AG08396 (cell line): ENCODE data around the gene GABRB2.
"Not testable (repeated sequence)": the region's sequence is repeated elsewhere in the genome, so short reads cannot be mapped to it uniquely, and the experiment has no call there.

Source experiments
- DNase-seq: peaks from one replicate; pipeline ENCODE4 v3.0.0; 2012; ENCODE audit warnings: low spot score, mixed read lengths

Gene GABRB2

GRCh38 chr5:161299053-161299452 lies 247.5 kb downstream of the GABRB2 start:
- no peak for DNase-seq

DNA sequence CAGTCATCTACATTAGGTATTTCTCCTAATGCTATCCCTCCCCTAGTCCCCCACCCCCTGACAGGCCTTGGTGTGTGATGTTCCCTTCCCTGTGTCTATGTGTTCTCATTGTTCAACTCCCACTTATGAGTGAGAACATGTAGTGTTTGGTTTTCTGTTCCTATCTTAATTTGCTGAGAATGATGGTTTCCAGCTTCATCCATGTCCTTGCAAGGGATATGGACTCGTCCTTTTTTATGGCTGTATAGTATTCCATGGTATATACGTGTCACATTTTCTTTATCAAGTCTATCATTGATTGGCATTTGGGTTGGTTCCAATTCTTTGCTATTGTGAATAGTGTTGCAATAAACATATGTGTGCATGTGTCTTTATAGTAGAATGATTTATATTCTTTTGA lies 249.1 kb downstream of the GABRB2 start:
- DNase-seq = not testable (repeated sequence)

GRCh38 chr5:161295721-161296250 lies 250.7 kb downstream of the GABRB2 start:
- DNase-seq = no peak

GRCh38 chr5:161288071-161288470 lies 258.5 kb downstream of the GABRB2 start:
- no peak for DNase-seq

GRCh38 chr5:161287436-161287835 lies 259.1 kb downstream of the GABRB2 start:
- no peak for DNase-seq

- DNase-seq = no peak
These were observed 260.4 kb downstream of the GABRB2 start for GRCh38 chr5:161286066-161286655.

GRCh38 chr5:161284445-161284844 lies 262.1 kb downstream of the GABRB2 start:
- DNase-seq = no peak

GRCh38 chr5:161283296-161283695 lies 263.2 kb downstream of the GABRB2 start:
- DNase-seq = no peak

DNA sequence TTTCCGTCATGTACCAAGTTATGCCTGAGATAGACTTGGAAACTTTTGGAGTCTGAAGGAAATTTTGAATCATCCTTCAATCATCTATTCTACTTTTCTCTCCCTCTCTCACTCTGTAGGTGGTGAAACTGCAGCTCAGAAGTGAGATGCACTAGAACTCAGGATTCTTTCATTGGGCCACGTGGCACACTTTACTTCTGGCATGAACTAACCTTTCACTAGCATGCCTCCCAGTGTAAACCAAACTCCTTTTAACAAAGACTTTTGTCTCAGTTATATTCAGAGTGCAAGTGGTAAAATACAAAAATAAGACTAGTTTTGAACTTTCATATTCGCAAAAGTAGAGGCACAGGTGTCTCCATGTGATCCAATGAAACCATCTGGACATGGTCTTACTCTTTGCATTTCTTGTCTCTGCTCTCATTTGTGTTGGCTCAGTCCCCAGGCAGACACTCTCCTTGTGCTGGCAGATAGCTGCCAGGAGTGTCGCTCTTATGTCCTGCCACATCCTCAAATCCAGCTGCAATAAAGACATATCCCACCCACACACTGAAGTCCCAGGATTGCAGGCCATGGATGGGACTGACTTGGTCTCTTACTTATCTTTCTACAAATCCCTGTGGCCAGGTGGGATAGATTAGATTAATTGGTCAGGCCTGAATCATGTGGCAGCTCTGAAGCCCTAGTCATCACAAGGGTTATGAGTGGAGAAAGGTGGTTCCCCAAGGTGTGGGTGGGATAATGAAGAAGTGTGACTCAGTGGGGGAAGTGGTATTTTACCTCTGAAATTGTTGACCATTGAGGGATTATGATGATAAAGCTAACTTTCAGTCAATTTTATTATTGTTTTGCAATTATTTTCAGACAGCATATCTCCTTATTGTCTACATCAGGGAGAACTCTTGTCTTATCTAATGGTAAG lies 267.5 kb downstream of the GABRB2 start:
- DNase-seq = no peak

GRCh38 chr5:161277011-161277410 lies 269.5 kb downstream of the GABRB2 start:
- no peak for DNase-seq

DNA sequence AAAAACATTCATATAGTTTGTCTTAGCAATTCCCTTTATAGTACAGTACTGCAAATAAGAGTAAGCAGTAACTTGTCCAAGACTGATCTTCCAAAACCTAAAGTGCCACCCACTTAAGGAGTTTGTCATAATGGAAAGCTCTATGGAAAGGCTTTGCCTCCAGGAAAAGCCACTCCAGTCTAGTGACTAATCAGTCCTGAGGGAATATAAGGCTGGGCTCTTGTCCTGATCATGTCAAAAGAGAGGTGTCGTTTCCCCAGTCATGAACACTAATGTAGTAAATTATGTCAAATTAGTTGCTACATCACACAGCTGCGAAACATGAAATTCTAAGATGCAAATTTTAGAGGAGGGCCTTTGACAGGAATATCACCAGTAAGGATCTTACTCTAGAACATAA lies 271.6 kb downstream of the GABRB2 start:
- no peak for DNase-seq

- no peak for DNase-seq
These were observed 273.1 kb downstream of the GABRB2 start for GRCh38 chr5:161273410-161273809.

DNA sequence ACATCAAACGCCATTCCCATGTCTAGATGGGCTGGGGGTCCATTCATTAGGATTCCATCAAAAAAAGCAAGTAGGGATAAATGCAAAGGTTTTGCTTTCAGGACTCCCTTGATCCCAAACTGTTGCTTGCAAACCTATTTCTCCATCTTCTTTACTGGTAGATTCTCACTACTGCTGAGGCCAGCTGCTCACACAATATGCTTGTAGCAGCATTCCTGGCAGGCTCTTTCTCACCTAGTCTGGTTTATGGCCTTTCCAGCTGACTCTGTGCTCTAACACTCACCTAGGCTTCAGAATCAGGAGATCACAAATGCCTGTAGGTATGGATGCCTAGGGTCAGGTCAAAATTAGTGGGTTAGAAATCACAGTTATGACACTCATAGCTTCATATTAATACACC lies 274.7 kb downstream of the GABRB2 start:
- DNase-seq = no peak

- DNase-seq = no peak
These were observed 277.4 kb downstream of the GABRB2 start for GRCh38 chr5:161269125-161269524.

- no peak for DNase-seq
These were observed 279.6 kb downstream of the GABRB2 start for GRCh38 chr5:161266954-161267353.

DNA sequence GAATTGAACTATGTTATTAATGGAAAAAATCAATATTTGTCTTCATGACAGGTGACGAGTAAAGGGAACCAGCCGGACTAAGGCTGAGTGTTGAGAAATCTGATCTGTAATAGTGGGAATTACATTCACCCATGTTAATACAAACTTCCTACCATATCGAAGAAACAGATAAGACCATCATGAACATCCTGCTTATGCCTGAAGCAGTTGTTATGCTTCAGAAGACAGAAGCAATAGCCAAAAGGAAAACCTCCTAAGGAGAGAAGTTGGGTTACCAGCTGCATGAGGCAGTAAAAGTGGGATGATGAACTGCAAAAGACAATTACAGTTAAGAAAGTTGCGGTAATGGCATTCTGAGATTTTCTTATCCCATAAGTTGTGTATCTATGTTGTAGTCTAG lies 281.5 kb downstream of the GABRB2 start:
- no peak for DNase-seq

DNA sequence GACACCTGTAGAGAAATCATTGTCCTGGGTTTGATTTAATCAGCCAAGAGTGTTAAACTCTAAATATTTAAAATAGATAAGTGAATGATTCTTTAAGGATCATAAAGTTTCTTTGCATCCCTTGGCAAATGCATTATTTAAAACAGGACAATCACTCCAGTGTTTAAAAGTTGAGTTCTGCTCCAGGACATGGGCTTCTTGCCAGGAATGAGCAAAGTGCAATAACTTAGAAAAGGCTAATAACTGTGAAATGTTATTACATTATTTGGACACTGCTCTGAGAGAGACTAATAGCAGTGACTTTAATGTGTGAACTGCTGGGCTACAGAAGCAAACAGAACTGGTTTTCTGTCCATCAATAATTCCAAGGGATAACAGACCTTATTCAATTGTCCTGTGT lies 283.3 kb downstream of the GABRB2 start:
- DNase-seq = no peak

GRCh38 chr5:161261668-161262323 lies 284.7 kb downstream of the GABRB2 start:
- no peak for DNase-seq

DNA sequence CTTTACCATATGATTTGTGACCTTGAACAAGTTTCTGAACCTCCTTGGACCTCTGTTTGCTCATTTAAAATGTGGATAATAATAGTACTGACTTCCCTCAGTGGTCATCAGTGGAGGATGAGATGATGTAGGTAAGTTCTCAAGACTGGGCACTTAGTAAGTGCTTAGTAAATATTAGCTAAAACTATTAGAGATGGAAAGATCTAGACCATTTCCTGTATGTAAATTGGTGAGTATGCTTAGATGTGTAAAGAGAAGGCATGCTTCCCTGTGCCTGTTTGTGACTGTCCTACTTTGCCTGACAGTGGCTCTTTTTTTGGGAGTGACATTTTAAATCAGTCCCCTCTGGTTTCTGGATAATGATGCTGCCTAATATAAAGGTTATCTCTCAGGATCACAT lies 288.1 kb downstream of the GABRB2 start:
- no peak for DNase-seq

DNA sequence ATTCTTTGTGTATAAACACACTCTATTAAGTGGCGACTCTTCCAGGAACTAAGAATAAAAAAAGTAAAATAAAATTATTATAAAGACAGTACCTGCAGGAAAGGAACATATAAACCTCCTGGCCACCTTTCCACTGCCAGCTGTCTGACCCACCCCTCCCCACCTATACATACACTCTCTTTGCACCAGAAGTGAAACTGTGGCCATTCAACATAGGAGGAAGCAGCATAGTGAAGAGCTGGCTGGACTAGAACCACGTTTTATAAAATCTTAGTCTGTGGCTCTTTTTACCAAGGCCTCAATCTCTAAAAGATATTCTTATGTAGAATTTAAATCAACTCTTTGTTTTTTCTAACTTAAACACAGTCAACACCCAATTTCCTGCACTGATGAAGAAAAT lies 289.6 kb downstream of the GABRB2 start:
- no peak for DNase-seq

DNA sequence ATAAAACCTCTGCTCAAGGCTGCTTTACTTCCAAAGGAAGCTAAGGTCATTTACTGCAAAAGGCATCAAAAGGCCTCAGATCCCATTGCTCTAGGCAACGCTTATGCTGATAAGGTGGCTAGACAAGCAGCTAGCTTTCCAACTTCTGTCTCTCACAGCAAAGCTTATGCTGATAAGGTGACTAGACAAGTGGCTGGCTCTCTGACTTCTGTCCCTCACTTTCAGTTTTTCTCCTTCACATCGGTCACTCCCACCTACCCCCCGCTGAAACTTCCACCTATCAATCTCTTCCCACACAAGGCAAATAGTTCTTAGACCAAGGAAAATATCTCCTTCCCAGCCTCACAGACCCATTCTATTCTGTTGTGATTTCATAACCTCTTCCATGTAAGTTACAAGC lies 293.6 kb downstream of the GABRB2 start:
- DNase-seq = not testable (repeated sequence)

- DNase-seq = no peak
These were observed 299.8 kb downstream of the GABRB2 start for GRCh38 chr5:161246749-161247148.

- DNase-seq = not testable (repeated sequence)
These were observed 300.7 kb downstream of the GABRB2 start for GRCh38 chr5:161245846-161246245.
